Mucosa of descending colon (tissue), 3 donors: ENCODE data around the gene HOXD12. TPM values are rescaled to one million over a fixed set of nuclear protein-coding genes. Genes with fewer than 3 reads are reported as not detected.

Experiments used
- ATAC-seq: fragments of 200-7000 bp; cut with Tn5 transposase; one replicate; pipeline ENCODE4 v1.9.1; 2020; ENCODE audit warnings: mild to moderate bottlenecking, moderate library complexity
- DNase-seq, 3 donors: peaks; one replicate each; pipeline ENCODE4 v3.0.0-alpha.2; 2020
- H3K36me3 ChIP-seq: fragments of 200-600 bp; one replicate; pipeline ENCODE4 v1.8.0; 2021; ENCODE audit warnings: low read depth, mild to moderate bottlenecking
- H3K4me1 ChIP-seq: fragments of 200-600 bp; one replicate; pipeline ENCODE4 v1.8.0; 2021; ENCODE audit warnings: low read depth, mild to moderate bottlenecking
- H3K4me3 ChIP-seq: fragments of 200-600 bp; one replicate; pipeline ENCODE4 v1.8.0; 2021; ENCODE audit warnings: mild to moderate bottlenecking
- H3K9me3 ChIP-seq: fragments of 200-600 bp; one replicate; pipeline ENCODE4 v1.8.0; 2021; ENCODE audit warnings: mild to moderate bottlenecking
- CTCF ChIP-seq: fragments of 200-600 bp; IDR thresholded peaks from one replicate; pipeline ENCODE4 v1.8.0; 2022; ENCODE audit warnings: antibody characterized with exemption, mild to moderate bottlenecking
- intact Hi-C, 2 donors: fragments of 100-400 bp; cut with DNase I in 1 of 2; cut with micrococcal nuclease in 1 of 2; formaldehyde crosslinking; loops; one replicate each; pipeline versions ENCODE4 v1.11.0 to v1.11.1; 2022; cut with DNase I, micrococcal nuclease
- total RNA-seq, 3 donors: library from RNA; stranded (reverse); fragmentation: NEBNext Ultra II Directional in 2 of 3; extraction: Animal tissue kit (Norgen Biotek cat#: 25700) in 2 of 3; gene quantifications; one replicate each; pipeline versions ENCODE4 v1.2.1 to v1.2.4, GENCODE V29; 2021 to 2023
- donor health status: DM: no; HTN: no; CAD: no; lungs with moderate emphysema.
- donor health status: DM: no; HTN: no; CAD: no.
- donor health status: DM: no; HTN: yes; CAD: no.

Gene HOXD12
- total RNA-seq, 3 donors from 2014 or later = not detected

GRCh38 chr2:176147210-176147799, 47.7 kb downstream of the HOXD12 start:
- no peak for ATAC-seq
- DNase-seq = no peak
- TF ChIP-seq CTCF = no peak

GRCh38 chr2:176147800-176148496, 48.4 kb downstream of the HOXD12 start:
- no peak overlapping the region for H3K4me3 ChIP-seq
- peaks cover 16% of the 10 kb centered on the region for H3K4me1 ChIP-seq
- TF ChIP-seq CTCF = no peak
- ATAC-seq (no peak), DNase-seq (no peak)
- intact Hi-C loops = loop anchor here (10.0 kb wide), 3 partner anchors 137 to 677 kb away; no protein-coding TSS in a partner anchor
- H3K9me3 ChIP-seq = no peaks in the 10 kb centered on the region
- no peaks in the 10 kb centered on the region for H3K36me3 ChIP-seq

More at GRCh38 chr2:176147210-176147799, 47.7 kb downstream of the HOXD12 start:
- peaks cover 16% of the 10 kb centered on the region for H3K4me1 ChIP-seq
- no peaks in the 10 kb centered on the region for H3K9me3 ChIP-seq
- intact Hi-C loops = loop anchor here (10.0 kb wide), 3 partner anchors 137 to 677 kb away; no protein-coding TSS in a partner anchor
- no peak overlapping the region for H3K4me3 ChIP-seq
- H3K36me3 ChIP-seq = no peaks in the 10 kb centered on the region

- Histone ChIP-seq H3K9me3 (no peaks in the 10 kb centered on the region), H3K4me3 (no peak overlapping the region), H3K36me3 (no peaks in the 10 kb centered on the region), H3K4me1 (peaks cover 9% of the 10 kb centered on the region)
- TF ChIP-seq CTCF = no peak
- ATAC-seq = no peak
- no peak for DNase-seq
- intact Hi-C loops = loop anchor here (10.0 kb wide), 3 partner anchors 136 to 676 kb away; no protein-coding TSS in a partner anchor
Observed at GRCh38 chr2:176148751-176149421, 49.3 kb downstream of the HOXD12 start.

- H3K4me1 ChIP-seq = peaks cover 9% of the 10 kb centered on the region
- ATAC-seq = no peak
- no peaks in the 10 kb centered on the region for H3K9me3 ChIP-seq
- no peak overlapping the region for H3K4me3 ChIP-seq
- no peaks in the 10 kb centered on the region for H3K36me3 ChIP-seq
- TF ChIP-seq CTCF = no peak
- DNase-seq = no peak
- intact Hi-C loops = loop anchor here (10.0 kb wide), 3 partner anchors 135 to 675 kb away; no protein-coding TSS in a partner anchor
Observed at GRCh38 chr2:176149481-176149938, 49.9 kb downstream of the HOXD12 start.

- H3K4me3 ChIP-seq = no peak overlapping the region
- H3K36me3 ChIP-seq = no peaks in the 10 kb centered on the region
- intact Hi-C loops = loop anchor here (10.0 kb wide), 3 partner anchors 135 to 675 kb away; no protein-coding TSS in a partner anchor
- TF ChIP-seq CTCF = no peak
- ATAC-seq (no peak), DNase-seq (no peak)
- no peaks in the 10 kb centered on the region for H3K9me3 ChIP-seq
- peaks cover 9% of the 10 kb centered on the region for H3K4me1 ChIP-seq
Observed at GRCh38 chr2:176149939-176150583, 50.5 kb downstream of the HOXD12 start.
